ENCODE results near the gene GPR137B. TPM values are rescaled to one million over a fixed set of nuclear protein-coding genes. Genes with fewer than 3 reads are reported as not detected.

GPR137B gene
- total and polyA plus RNA-seq, 10 donors: 5.2 to 54.8 (median 37.6) TPM

GRCh38 chr1:236128646-236129178, 13.6 kb upstream of the GPR137B start:
- H3K36me3 ChIP-seq: no peaks in the 10 kb centered on the region
- H3K9me3 ChIP-seq: peaks cover 0 to 1% (median 0%) of the 10 kb centered on the region in 8 donors
- intact Hi-C loops (cut with DNase I; ENCODE audit: low total_unique reads): no loop called here
- 85 to 91% (median 89%) methylated on average over 8 to 10 of the region's 10 CpGs for WGBS, 5 donors
- no peak overlapping the region for H3K4me3 ChIP-seq
- TF ChIP-seq POLR2AphosphoS5 (IDR thresholded peaks at IDR 0.05) (no peak), POLR2A (IDR thresholded peaks at IDR 0.05) (no peak)
- TF ChIP-seq, protein P1, sequence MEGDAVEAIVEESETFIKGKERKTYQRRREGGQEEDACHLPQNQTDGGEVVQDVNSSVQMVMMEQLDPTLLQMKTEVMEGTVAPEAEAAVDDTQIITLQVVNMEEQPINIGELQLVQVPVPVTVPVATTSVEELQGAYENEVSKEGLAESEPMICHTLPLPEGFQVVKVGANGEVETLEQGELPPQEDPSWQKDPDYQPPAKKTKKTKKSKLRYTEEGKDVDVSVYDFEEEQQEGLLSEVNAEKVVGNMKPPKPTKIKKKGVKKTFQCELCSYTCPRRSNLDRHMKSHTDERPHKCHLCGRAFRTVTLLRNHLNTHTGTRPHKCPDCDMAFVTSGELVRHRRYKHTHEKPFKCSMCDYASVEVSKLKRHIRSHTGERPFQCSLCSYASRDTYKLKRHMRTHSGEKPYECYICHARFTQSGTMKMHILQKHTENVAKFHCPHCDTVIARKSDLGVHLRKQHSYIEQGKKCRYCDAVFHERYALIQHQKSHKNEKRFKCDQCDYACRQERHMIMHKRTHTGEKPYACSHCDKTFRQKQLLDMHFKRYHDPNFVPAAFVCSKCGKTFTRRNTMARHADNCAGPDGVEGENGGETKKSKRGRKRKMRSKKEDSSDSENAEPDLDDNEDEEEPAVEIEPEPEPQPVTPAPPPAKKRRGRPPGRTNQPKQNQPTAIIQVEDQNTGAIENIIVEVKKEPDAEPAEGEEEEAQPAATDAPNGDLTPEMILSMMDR (IDR thresholded peaks at IDR 0.05 in 8 of 11, conservative IDR thresholded peaks at IDR 0.05 in 3 of 11): no peak
- H3K27me3 ChIP-seq (replicated peaks in 1 of 7): peaks cover 0 to 17% (median 0%) of the 10 kb centered on the region in 7 donors
- no peak for DNase-seq
- no peak overlapping the region for H3K27ac ChIP-seq
- no peaks in the 10 kb centered on the region for H3K4me1 ChIP-seq

DNA sequence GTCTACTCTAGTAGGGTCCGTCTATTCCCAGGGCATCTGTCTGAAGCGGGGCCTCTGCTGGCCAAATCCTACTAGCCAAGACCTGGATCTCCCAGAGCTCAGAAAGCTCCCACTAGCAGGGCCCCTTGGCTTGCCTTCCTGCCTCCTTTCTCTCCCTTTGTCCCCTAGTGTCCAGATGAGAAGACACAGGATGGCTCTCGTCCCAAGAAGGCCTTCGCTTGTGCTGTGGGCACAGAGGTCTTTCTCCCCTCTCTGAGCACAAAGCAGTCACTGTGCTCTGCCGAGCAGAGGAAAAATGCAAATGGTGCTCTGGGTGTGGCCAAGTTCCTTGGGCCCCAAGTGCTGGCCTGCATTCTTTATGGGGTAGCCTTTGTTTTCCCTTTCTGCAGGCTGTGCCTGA, 13.0 kb upstream of the GPR137B start:
- no peaks in the 10 kb centered on the region for H3K4me1 ChIP-seq
- no peak overlapping the region for H3K27ac ChIP-seq
- no peak for DNase-seq
- TF ChIP-seq POLR2A (IDR thresholded peaks at IDR 0.05): no peak
- no peak for TF ChIP-seq POLR2AphosphoS5 (IDR thresholded peaks at IDR 0.05)
- TF ChIP-seq, protein P1 (IDR thresholded peaks at IDR 0.05 in 8 of 11, conservative IDR thresholded peaks at IDR 0.05 in 3 of 11): no peak
- H3K9me3 ChIP-seq: peaks cover 0 to 4% (median 0%) of the 10 kb centered on the region in 8 donors
- H3K36me3 ChIP-seq: no peaks in the 10 kb centered on the region
- H3K4me3 ChIP-seq: no peak overlapping the region
- peaks cover 0 to 21% (median 0%) of the 10 kb centered on the region in 7 donors for H3K27me3 ChIP-seq (replicated peaks in 1 of 7)
- intact Hi-C loops (cut with DNase I; ENCODE audit: low total_unique reads): no loop called here
- WGBS, 5 donors: 83 to 94% (median 89%) methylated on average over 5 of the region's 5 CpGs

DNA sequence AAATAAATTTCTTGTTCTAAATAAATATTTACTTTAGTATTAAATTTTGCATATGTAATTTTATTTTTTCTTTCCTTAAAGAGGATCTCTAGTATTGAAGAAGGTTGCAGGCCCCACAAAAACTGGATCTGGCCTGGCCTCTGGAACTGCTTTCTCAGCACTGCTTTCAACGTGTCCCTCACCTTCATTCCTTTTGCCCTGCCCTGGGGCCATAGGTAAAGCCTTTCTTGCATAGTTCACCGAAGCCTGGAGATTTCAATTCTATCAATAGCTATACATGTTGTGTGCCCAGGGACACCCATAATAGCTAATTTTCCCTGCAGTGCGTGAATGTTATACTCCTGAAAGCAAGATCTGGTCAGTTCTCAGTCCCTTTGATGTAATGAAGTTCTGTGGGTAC, 12.0 kb upstream of the GPR137B start:
- 87 to 93% (median 91%) methylated on average over 3 of the region's 3 CpGs for WGBS, 5 donors
- intact Hi-C loops (cut with DNase I; ENCODE audit: low total_unique reads): no loop called here
- peaks cover 0 to 4% (median 0%) of the 10 kb centered on the region in 8 donors for H3K9me3 ChIP-seq
- peaks cover 0 to 21% (median 0%) of the 10 kb centered on the region in 7 donors for H3K27me3 ChIP-seq (replicated peaks in 1 of 7)
- no peak overlapping the region for H3K27ac ChIP-seq
- no peak for TF ChIP-seq POLR2AphosphoS5 (IDR thresholded peaks at IDR 0.05)
- no peak for TF ChIP-seq POLR2A (IDR thresholded peaks at IDR 0.05)
- TF ChIP-seq, protein P1 (IDR thresholded peaks at IDR 0.05 in 8 of 11, conservative IDR thresholded peaks at IDR 0.05 in 3 of 11): no peak
- H3K36me3 ChIP-seq: no peaks in the 10 kb centered on the region
- DNase-seq: no peak
- H3K4me1 ChIP-seq: no peaks in the 10 kb centered on the region
- H3K4me3 ChIP-seq: no peak overlapping the region

DNA sequence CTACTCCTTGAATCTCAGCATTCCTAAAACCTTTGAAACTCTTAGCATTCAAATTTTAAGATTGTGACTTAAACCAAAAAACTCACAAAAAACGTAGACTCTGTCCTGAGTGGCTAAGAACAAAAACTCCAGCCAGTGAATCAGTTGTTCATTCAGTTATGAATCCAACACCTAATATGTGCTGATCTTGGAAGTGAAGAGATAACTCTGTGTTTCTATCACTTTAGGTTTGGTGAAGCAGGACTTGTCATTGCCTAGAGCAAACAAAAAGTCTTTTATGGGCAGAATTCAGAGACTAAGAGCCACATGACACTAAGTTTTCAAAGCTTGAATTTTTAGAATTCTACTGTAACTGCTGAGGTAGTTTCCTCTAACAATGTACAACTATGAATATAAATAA, 10.4 kb upstream of the GPR137B start:
- Histone ChIP-seq H3K4me3 (no peak overlapping the region), H3K4me1 (no peaks in the 10 kb centered on the region), H3K9me3 (peaks cover 0 to 4% (median 0%) of the 10 kb centered on the region in 8 donors), H3K36me3 (no peaks in the 10 kb centered on the region), H3K27ac (no peak overlapping the region), H3K27me3 (replicated peaks in 1 of 7) (peaks cover 0 to 29% (median 0%) of the 10 kb centered on the region in 7 donors)
- 77 to 95% (median 93%) methylated on average over 1 of the region's 1 CpG for WGBS, 5 donors
- TF ChIP-seq, protein P1 (IDR thresholded peaks at IDR 0.05 in 8 of 11, conservative IDR thresholded peaks at IDR 0.05 in 3 of 11): no peak
- no peak for TF ChIP-seq POLR2AphosphoS5 (IDR thresholded peaks at IDR 0.05)
- TF ChIP-seq POLR2A (IDR thresholded peaks at IDR 0.05): no peak
- DNase-seq: no peak
- intact Hi-C loops (cut with DNase I; ENCODE audit: low total_unique reads): no loop called here
